ENCODE data around the gene RING1.
"Not testable (repeated sequence)": the region's sequence is repeated elsewhere in the genome, so short reads cannot be mapped to it uniquely, and the experiment has no call there.

RING1 gene

GRCh38 chr6:33217246-33217645, 8.9 kb downstream of the RING1 start:
- peaks cover 13% of the 10 kb centered on the region for H3K4me1 ChIP-seq (ENCODE audit: control insufficient read depth, insufficient read depth, low read length, poor library complexity, severe bottlenecking)
- H3K9me3 ChIP-seq (ENCODE audit: control insufficient read depth, low read length), result no peaks in the 10 kb centered on the region
- H3K4me3 ChIP-seq (ENCODE audit: insufficient read depth, low read depth, low read length, poor library complexity, severe bottlenecking), result no peak overlapping the region
- DNase-seq, result no peak
- H3K27me3 ChIP-seq (replicated peaks; ENCODE audit: control insufficient read depth, insufficient read depth, low read length, poor library complexity, severe bottlenecking), result peaks cover 14% of the 10 kb centered on the region
- H3K27ac ChIP-seq (ENCODE audit: insufficient read depth, low read length, poor library complexity, severe bottlenecking), result no peak overlapping the region
- H3K36me3 ChIP-seq (ENCODE audit: control insufficient read depth, insufficient read depth, low read length), result no peaks in the 10 kb centered on the region

- Histone ChIP-seq H3K36me3 (ENCODE audit: control insufficient read depth, insufficient read depth, low read length) (no peaks in the 10 kb centered on the region), H3K9me3 (ENCODE audit: control insufficient read depth, low read length) (no peaks in the 10 kb centered on the region), H3K4me1 (ENCODE audit: control insufficient read depth, insufficient read depth, low read length, poor library complexity, severe bottlenecking) (peaks cover 11% of the 10 kb centered on the region), H3K4me3 (ENCODE audit: insufficient read depth, low read depth, low read length, poor library complexity, severe bottlenecking) (no peak overlapping the region), H3K27ac (ENCODE audit: insufficient read depth, low read length, poor library complexity, severe bottlenecking) (no peak overlapping the region), H3K27me3 (replicated peaks; ENCODE audit: control insufficient read depth, insufficient read depth, low read length, poor library complexity, severe bottlenecking) (peaks cover 11% of the 10 kb centered on the region)
- DNase-seq, result no peak
Observed at GRCh38 chr6:33217681-33218080, 9.4 kb downstream of the RING1 start.

- not testable (repeated sequence) for DNase-seq; H3K27me3 ChIP-seq (replicated peaks; ENCODE audit: control insufficient read depth, insufficient read depth, low read length, poor library complexity, severe bottlenecking); H3K27ac ChIP-seq (ENCODE audit: insufficient read depth, low read length, poor library complexity, severe bottlenecking); H3K4me3 ChIP-seq (ENCODE audit: insufficient read depth, low read depth, low read length, poor library complexity, severe bottlenecking); H3K9me3 ChIP-seq (ENCODE audit: control insufficient read depth, low read length); H3K36me3 ChIP-seq (ENCODE audit: control insufficient read depth, insufficient read depth, low read length); H3K4me1 ChIP-seq (ENCODE audit: control insufficient read depth, insufficient read depth, low read length, poor library complexity, severe bottlenecking)
Observed at GRCh38 chr6:33226503-33227120, 18.3 kb downstream of the RING1 start.

DNA sequence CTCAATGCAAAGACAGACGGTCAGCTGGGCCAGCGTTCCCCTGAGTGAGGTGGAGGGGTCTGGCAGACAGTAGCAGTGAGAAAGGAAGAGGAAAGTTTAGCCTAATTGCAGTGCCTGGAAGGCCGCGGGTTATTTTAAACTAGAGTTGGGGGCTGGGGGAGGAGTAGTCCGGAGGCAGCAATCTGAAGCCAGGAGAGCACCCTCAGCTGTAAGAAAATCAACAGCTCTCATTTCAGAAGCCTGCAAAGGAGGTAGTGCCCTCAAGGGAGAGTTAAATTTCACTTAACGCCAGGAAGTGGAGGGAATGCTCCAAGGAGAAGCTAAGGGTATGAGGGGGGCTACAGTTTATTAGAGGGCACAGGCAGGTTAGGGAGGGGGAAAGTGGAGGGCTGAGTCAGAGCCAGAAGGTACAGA, 26.9 kb downstream of the RING1 start:
- Histone ChIP-seq H3K9me3 (ENCODE audit: control insufficient read depth, low read length) (no peaks in the 10 kb centered on the region), H3K36me3 (ENCODE audit: control insufficient read depth, insufficient read depth, low read length) (no peaks in the 10 kb centered on the region), H3K27me3 (replicated peaks; ENCODE audit: control insufficient read depth, insufficient read depth, low read length, poor library complexity, severe bottlenecking) (peaks cover 3% of the 10 kb centered on the region), H3K4me1 (ENCODE audit: control insufficient read depth, insufficient read depth, low read length, poor library complexity, severe bottlenecking) (no peaks in the 10 kb centered on the region), H3K4me3 (ENCODE audit: insufficient read depth, low read depth, low read length, poor library complexity, severe bottlenecking) (no peak overlapping the region), H3K27ac (ENCODE audit: insufficient read depth, low read length, poor library complexity, severe bottlenecking) (no peak overlapping the region)
- DNase-seq, result no peak

GRCh38 chr6:33236328-33236727, 28.0 kb downstream of the RING1 start:
- H3K27ac ChIP-seq (ENCODE audit: insufficient read depth, low read length, poor library complexity, severe bottlenecking), result no peak overlapping the region
- H3K27me3 ChIP-seq (replicated peaks; ENCODE audit: control insufficient read depth, insufficient read depth, low read length, poor library complexity, severe bottlenecking), result peaks cover 3% of the 10 kb centered on the region
- H3K9me3 ChIP-seq (ENCODE audit: control insufficient read depth, low read length), result no peaks in the 10 kb centered on the region
- no peak for DNase-seq
- no peaks in the 10 kb centered on the region for H3K36me3 ChIP-seq (ENCODE audit: control insufficient read depth, insufficient read depth, low read length)
- no peak overlapping the region for H3K4me3 ChIP-seq (ENCODE audit: insufficient read depth, low read depth, low read length, poor library complexity, severe bottlenecking)
- H3K4me1 ChIP-seq (ENCODE audit: control insufficient read depth, insufficient read depth, low read length, poor library complexity, severe bottlenecking), result no peaks in the 10 kb centered on the region

DNA sequence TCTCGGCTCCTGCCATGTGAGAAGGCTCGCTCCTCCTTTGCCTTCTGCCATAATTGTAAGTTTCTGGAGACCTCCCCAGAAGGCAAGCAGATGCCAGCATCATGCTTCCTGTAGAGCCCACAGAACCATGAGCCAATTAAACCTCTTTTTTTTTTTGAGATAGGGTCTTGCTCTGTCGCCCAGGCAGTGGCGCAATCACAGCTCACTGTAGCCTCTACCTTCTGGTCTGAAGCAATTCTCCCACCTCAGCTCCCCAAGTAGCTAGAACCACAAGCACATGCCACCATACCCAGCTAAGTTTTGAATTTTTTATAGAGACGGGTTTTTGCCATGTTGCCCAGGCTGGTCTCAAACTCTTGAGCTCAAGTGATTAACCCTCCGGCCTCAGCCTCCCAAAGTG, 28.6 kb downstream of the RING1 start:
- Histone ChIP-seq H3K27me3 (replicated peaks; ENCODE audit: control insufficient read depth, insufficient read depth, low read length, poor library complexity, severe bottlenecking) (peaks cover 3% of the 10 kb centered on the region), H3K27ac (ENCODE audit: insufficient read depth, low read length, poor library complexity, severe bottlenecking) (no peak overlapping the region), H3K4me3 (ENCODE audit: insufficient read depth, low read depth, low read length, poor library complexity, severe bottlenecking) (no peak overlapping the region), H3K9me3 (ENCODE audit: control insufficient read depth, low read length) (no peaks in the 10 kb centered on the region), H3K36me3 (ENCODE audit: control insufficient read depth, insufficient read depth, low read length) (no peaks in the 10 kb centered on the region), H3K4me1 (ENCODE audit: control insufficient read depth, insufficient read depth, low read length, poor library complexity, severe bottlenecking) (no peaks in the 10 kb centered on the region)
- no peak for DNase-seq

- no peak for DNase-seq
- Histone ChIP-seq H3K4me1 (ENCODE audit: control insufficient read depth, insufficient read depth, low read length, poor library complexity, severe bottlenecking) (no peaks in the 10 kb centered on the region), H3K27me3 (replicated peaks; ENCODE audit: control insufficient read depth, insufficient read depth, low read length, poor library complexity, severe bottlenecking) (peaks cover 3% of the 10 kb centered on the region), H3K27ac (ENCODE audit: insufficient read depth, low read length, poor library complexity, severe bottlenecking) (no peak overlapping the region), H3K4me3 (ENCODE audit: insufficient read depth, low read depth, low read length, poor library complexity, severe bottlenecking) (no peak overlapping the region), H3K9me3 (ENCODE audit: control insufficient read depth, low read length) (no peaks in the 10 kb centered on the region), H3K36me3 (ENCODE audit: control insufficient read depth, insufficient read depth, low read length) (no peaks in the 10 kb centered on the region)
Observed at GRCh38 chr6:33237741-33238140, 29.4 kb downstream of the RING1 start.

- DNase-seq, result no peak
- Histone ChIP-seq H3K4me1 (ENCODE audit: control insufficient read depth, insufficient read depth, low read length, poor library complexity, severe bottlenecking) (no peaks in the 10 kb centered on the region), H3K36me3 (ENCODE audit: control insufficient read depth, insufficient read depth, low read length) (no peaks in the 10 kb centered on the region), H3K4me3 (ENCODE audit: insufficient read depth, low read depth, low read length, poor library complexity, severe bottlenecking) (no peak overlapping the region), H3K9me3 (ENCODE audit: control insufficient read depth, low read length) (no peaks in the 10 kb centered on the region), H3K27ac (ENCODE audit: insufficient read depth, low read length, poor library complexity, severe bottlenecking) (no peak overlapping the region), H3K27me3 (replicated peaks; ENCODE audit: control insufficient read depth, insufficient read depth, low read length, poor library complexity, severe bottlenecking) (no peaks in the 10 kb centered on the region)
Observed at GRCh38 chr6:33241968-33242367, 33.7 kb downstream of the RING1 start.

GRCh38 chr6:33243476-33243875, 35.2 kb downstream of the RING1 start:
- Histone ChIP-seq H3K27me3 (replicated peaks; ENCODE audit: control insufficient read depth, insufficient read depth, low read length, poor library complexity, severe bottlenecking) (no peaks in the 10 kb centered on the region), H3K27ac (ENCODE audit: insufficient read depth, low read length, poor library complexity, severe bottlenecking) (no peak overlapping the region), H3K4me3 (ENCODE audit: insufficient read depth, low read depth, low read length, poor library complexity, severe bottlenecking) (no peak overlapping the region), H3K4me1 (ENCODE audit: control insufficient read depth, insufficient read depth, low read length, poor library complexity, severe bottlenecking) (peaks cover 6% of the 10 kb centered on the region), H3K9me3 (ENCODE audit: control insufficient read depth, low read length) (no peaks in the 10 kb centered on the region), H3K36me3 (ENCODE audit: control insufficient read depth, insufficient read depth, low read length) (no peaks in the 10 kb centered on the region)
- DNase-seq, result no peak

DNA sequence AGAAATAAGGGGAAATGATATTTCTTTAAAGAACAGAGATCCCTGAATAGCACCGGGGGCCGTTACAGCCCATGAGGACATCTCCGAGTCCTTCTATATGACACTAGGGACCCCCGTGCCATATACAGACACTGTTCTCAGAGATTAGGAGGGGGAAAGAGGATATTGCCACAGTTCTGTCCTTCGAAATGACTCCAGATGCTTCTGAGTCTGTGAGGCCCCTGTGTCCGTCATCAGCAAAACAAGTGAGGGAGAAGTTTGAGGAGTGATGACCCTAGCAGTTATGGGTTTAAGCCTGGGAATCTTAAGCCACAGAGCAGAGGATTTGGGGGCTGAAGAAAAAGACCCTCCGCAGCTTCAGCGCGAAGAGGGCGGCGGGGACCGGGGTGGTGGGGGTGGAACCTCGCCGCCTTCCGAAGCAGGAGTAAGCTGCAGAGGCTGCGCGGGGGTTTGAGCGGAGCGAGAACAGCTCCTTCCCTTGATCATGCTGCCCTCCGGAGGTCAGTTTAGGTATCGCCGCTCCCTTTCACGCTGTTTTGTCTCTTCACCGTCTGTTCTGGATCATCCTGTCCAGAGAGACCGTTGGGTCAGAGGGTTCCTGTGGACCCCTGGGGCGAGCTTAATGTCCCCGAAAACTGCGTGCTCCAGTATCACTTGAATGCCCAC, 39.8 kb downstream of the RING1 start:
- Histone ChIP-seq H3K4me3 (ENCODE audit: insufficient read depth, low read depth, low read length, poor library complexity, severe bottlenecking) (peak overlapping the region; percentile 60), H3K9me3 (ENCODE audit: control insufficient read depth, low read length) (no peaks in the 10 kb centered on the region), H3K36me3 (ENCODE audit: control insufficient read depth, insufficient read depth, low read length) (peaks cover 4% of the 10 kb centered on the region), H3K27me3 (replicated peaks; ENCODE audit: control insufficient read depth, insufficient read depth, low read length, poor library complexity, severe bottlenecking) (no peaks in the 10 kb centered on the region), H3K4me1 (ENCODE audit: control insufficient read depth, insufficient read depth, low read length, poor library complexity, severe bottlenecking) (peaks cover 24% of the 10 kb centered on the region), H3K27ac (ENCODE audit: insufficient read depth, low read length, poor library complexity, severe bottlenecking) (peak overlapping the region; percentile 95)
- DNase-seq, result peak; percentile 69 to 82 (median 77)

Data from effector memory CD4-positive, alpha-beta T cell (primary cell).